Measurements from ENCODE around the gene ZMIZ1. TPM values are rescaled to one million over a fixed set of nuclear protein-coding genes. Genes with fewer than 3 reads are reported as not detected.
"Not testable (repeated sequence)": the region's sequence is repeated elsewhere in the genome, so short reads cannot be mapped to it uniquely, and the experiment has no call there.

The ZMIZ1 gene
- total RNA-seq, 4 donors from 2014 or later = 65.5 to 88.2 (median 69.3) TPM

DNA sequence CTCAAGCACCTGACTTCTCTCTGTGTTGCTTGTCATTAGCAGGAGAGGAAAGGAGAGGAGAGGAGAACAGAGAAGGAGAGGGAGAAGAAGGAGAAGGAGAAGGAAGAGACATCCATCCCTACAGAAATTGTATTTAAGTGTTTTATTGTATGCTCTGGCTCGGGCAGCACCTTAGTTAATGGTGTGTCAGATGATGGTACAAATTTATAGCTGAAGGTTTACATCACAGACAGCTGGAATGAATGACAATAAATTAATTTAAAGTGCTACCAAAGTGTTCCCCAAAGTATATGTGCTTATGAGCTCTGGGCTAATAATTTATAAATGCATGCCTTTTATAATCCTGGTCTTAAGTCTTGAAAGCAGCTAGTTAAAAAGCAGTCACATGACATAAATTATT lies 38.1 kb upstream of the ZMIZ1 start:
- H3K36me3 ChIP-seq = no peaks in the 10 kb centered on the region
- no peak for DNase-seq (ENCODE audit: low spot score in 2 of 2)
- TF ChIP-seq, protein P1, sequence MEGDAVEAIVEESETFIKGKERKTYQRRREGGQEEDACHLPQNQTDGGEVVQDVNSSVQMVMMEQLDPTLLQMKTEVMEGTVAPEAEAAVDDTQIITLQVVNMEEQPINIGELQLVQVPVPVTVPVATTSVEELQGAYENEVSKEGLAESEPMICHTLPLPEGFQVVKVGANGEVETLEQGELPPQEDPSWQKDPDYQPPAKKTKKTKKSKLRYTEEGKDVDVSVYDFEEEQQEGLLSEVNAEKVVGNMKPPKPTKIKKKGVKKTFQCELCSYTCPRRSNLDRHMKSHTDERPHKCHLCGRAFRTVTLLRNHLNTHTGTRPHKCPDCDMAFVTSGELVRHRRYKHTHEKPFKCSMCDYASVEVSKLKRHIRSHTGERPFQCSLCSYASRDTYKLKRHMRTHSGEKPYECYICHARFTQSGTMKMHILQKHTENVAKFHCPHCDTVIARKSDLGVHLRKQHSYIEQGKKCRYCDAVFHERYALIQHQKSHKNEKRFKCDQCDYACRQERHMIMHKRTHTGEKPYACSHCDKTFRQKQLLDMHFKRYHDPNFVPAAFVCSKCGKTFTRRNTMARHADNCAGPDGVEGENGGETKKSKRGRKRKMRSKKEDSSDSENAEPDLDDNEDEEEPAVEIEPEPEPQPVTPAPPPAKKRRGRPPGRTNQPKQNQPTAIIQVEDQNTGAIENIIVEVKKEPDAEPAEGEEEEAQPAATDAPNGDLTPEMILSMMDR (IDR thresholded peaks at IDR 0.05) = no peak
- TF ChIP-seq EP300 (IDR thresholded peaks at IDR 0.05) (no peak), POLR2A (IDR thresholded peaks at IDR 0.05) (no peak)
- H3K4me3 ChIP-seq = no peak overlapping the region
- H3K27ac ChIP-seq = no peak overlapping the region
- H3K4me1 ChIP-seq = no peaks in the 10 kb centered on the region
- H3K9me3 ChIP-seq = no peaks in the 10 kb centered on the region
- no peaks in the 10 kb centered on the region for H3K27me3 ChIP-seq
- WGBS, 2 donors = 72 to 78% methylated on average over 1 of the region's 1 CpG

DNA sequence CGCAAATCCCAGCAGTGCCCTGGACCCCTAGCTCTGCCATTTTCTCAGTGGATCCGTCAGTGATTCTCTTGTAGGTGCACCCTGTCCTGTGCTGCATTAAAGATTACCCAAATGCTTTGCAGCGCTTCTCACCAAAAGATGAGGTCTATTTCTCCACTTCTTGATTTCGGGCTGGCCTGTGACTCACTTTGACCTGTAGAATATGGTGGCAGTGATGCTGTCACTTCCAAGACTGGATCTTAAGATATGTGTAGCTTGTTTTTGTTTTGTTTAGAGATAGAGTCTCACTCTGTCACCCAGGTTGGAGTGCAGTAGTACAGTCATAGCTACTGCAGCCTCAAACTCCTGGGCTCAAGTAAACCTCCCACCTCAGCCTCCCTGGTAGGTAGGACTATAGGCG lies 37.0 kb upstream of the ZMIZ1 start:
- Histone ChIP-seq H3K27ac (no peak overlapping the region), H3K27me3 (no peaks in the 10 kb centered on the region), H3K9me3 (no peaks in the 10 kb centered on the region), H3K4me3 (no peak overlapping the region), H3K4me1 (no peaks in the 10 kb centered on the region), H3K36me3 (no peaks in the 10 kb centered on the region)
- WGBS, 2 donors = 96 to 98% methylated on average over 5 of the region's 5 CpGs
- no peak for DNase-seq (ENCODE audit: low spot score in 2 of 2)
- no peak for TF ChIP-seq POLR2A (IDR thresholded peaks at IDR 0.05)
- TF ChIP-seq, protein P1 (IDR thresholded peaks at IDR 0.05) = no peak
- no peak for TF ChIP-seq EP300 (IDR thresholded peaks at IDR 0.05)

DNA sequence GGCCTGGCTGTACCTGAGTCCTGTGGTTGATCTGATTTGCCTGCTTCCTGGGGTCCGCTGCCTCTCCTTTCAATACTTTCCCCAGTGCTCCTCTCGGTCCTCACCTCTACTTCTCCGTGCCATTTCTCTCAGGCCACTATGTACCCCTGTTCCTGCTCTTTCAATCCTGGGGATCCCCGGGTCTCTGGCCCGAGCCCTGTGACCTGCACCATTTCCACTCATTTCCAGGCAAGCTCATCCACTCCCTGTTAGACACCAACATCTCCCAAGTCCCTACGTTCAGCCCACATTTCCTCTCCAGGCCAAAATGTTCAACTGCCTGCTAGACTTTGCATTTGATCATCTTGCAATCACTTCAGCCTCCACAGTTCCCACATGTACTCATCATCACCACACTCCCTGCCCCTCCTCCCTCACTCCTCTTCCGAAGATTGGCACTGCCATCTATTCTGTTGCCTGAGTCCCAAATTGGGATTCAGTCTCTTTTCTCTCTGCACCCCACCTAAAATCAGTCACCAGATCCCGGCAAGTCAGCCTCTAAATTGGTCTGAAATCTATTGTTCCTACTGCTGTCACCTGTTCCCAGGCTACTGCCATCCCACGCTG lies 34.4 kb upstream of the ZMIZ1 start:
- DNase-seq (ENCODE audit: low spot score in 2 of 2) = no peak
- Histone ChIP-seq H3K4me3 (no peak overlapping the region), H3K36me3 (no peaks in the 10 kb centered on the region), H3K27me3 (no peaks in the 10 kb centered on the region), H3K9me3 (no peaks in the 10 kb centered on the region), H3K4me1 (no peaks in the 10 kb centered on the region), H3K27ac (no peak overlapping the region)
- 94 to 95% methylated on average over 9 of the region's 9 CpGs for WGBS, 2 donors
- TF ChIP-seq, protein P1 (IDR thresholded peaks at IDR 0.05) = no peak
- TF ChIP-seq EP300 (IDR thresholded peaks at IDR 0.05) = no peak
- TF ChIP-seq POLR2A (IDR thresholded peaks at IDR 0.05) = no peak

DNA sequence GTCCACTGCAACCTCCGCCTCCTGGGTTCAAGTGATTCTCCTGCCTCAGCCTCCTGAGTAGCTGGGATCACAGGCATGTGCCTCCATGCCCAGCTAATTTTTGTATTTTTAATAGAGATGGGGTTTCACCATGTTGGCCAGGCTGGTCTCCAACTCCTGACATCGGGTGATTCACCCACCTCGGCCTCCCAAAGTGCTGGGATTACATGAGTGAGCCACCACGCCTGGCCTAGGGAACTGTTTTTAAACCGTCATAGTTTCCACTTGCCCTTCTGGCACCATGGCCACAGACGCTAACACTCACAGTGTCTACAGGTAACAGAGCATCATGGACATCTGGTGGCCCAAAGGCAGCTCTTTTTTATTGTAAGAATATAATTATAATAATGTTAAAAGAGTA lies 32.4 kb upstream of the ZMIZ1 start:
- WGBS, 2 donors = 88 to 98% methylated on average over 6 of the region's 6 CpGs
- not testable (repeated sequence) for DNase-seq (ENCODE audit: low spot score in 2 of 2); H3K9me3 ChIP-seq

DNA sequence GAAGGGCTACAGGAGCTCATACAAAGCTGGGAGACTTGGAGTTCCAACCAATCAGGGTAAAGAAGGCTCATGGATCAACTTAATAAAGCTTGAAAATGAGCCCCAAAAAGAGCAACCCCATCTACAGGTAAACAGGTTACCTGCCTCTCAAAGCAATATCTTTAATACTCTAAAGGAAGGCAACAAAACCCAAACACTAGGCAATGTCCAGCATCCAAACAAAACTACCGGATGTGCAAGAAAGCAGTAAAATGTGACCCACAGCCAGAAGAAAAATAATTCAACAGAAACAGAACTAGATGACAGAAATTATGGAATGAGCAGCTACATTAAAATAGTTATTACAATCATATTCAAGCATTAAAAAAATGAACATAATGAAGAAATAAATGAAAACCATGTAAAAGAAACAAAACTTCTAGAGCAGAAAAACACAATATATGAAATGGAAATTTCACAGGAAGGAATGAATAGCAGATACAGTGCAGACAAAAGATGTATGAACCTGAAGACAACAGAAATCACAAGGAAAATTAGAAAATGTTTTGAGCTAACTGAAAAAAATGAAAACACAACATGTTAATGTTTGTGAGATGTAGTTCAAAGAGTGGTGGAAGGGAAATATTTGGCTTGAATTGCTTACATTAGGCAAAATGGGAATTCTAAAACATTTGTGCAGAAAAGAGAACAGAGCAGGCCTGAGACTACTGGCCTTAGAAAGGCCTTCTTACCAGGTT lies 30.5 kb upstream of the ZMIZ1 start:
- TF ChIP-seq EP300 (IDR thresholded peaks at IDR 0.05) = no peak
- TF ChIP-seq POLR2A (IDR thresholded peaks at IDR 0.05) = no peak
- TF ChIP-seq, protein P1 (IDR thresholded peaks at IDR 0.05) = no peak
- 86 to 90% methylated on average over 1 of the region's 1 CpG for WGBS, 2 donors
- H3K36me3 ChIP-seq = no peaks in the 10 kb centered on the region

More for the DNA sequence above, 32.4 kb upstream of the ZMIZ1 start:
- not testable (repeated sequence) for H3K4me3 ChIP-seq, H3K36me3 ChIP-seq, H3K27ac ChIP-seq, H3K4me1 ChIP-seq, H3K27me3 ChIP-seq

More for the DNA sequence above, 30.5 kb upstream of the ZMIZ1 start:
- DNase-seq (ENCODE audit: low spot score in 2 of 2) = no peak
- no peak overlapping the region for H3K4me3 ChIP-seq
- H3K9me3 ChIP-seq = no peaks in the 10 kb centered on the region
- H3K27ac ChIP-seq = no peak overlapping the region
- H3K4me1 ChIP-seq = no peaks in the 10 kb centered on the region
- H3K27me3 ChIP-seq = no peaks in the 10 kb centered on the region
